BE2C (cell line): ENCODE data around the gene CLTB.

Experiments
- DNase-seq: peaks from one replicate; pipeline ENCODE4 v3.0.0-alpha.2; 2020
- H3K27me3 ChIP-seq: fragments of 250-450 bp; sonication (Bioruptor Pico); 2 replicates; pipeline ENCODE4 v1.5.1; 2020; ENCODE audit warnings: mild to moderate bottlenecking
- H3K36me3 ChIP-seq: fragments of 250-450 bp; sonication (Bioruptor Pico); 2 replicates; pipeline ENCODE4 v1.5.1; 2020; ENCODE audit warnings: mild to moderate bottlenecking
- H3K4me1 ChIP-seq: fragments of 250-450 bp; sonication (Bioruptor Pico); 2 replicates; pipeline ENCODE4 v1.5.1; 2020
- H3K4me3 ChIP-seq: 2 replicates; pipeline ENCODE4 v1.5.1; 2011; ENCODE audit warnings: low read depth, low read length
- H3K9me3 ChIP-seq: fragments of 250-450 bp; sonication (Bioruptor Pico); 2 replicates; pipeline ENCODE4 v1.5.1; 2020
- TF ChIP-seq, protein P1 (sequence below): IDR thresholded peaks from 2 replicates; pipeline ENCODE4 v1.5.1; 2012; ENCODE audit warnings: mild to moderate bottlenecking, low read depth, low read length

Gene CLTB

DNA sequence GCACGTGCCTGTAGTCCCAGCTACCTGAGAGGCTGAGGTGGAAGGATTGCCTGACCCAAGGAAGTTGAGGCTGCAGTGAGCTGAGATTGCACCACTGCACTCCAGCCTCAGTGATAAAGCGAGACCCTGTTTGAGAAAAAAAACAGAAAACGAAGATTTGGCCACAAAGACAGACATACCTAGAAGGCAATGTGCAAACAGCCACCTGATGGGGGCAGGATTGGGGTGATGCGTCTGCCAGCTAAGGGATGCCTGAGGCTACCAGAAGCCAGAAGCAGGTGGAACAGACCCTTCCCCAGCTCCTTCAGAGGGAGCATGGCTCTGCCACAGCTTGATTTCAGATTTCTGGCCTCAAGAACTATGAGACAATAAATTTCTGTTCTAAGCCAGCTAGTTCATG is 24.9 kb downstream of the CLTB start:
- no peaks in the 10 kb centered on the region for H3K27me3 ChIP-seq
- no peaks in the 10 kb centered on the region for H3K9me3 ChIP-seq
- DNase-seq = no peak
- no peak overlapping the region for H3K4me3 ChIP-seq
- peaks cover 45% of the 10 kb centered on the region for H3K36me3 ChIP-seq
- TF ChIP-seq, protein P1, sequence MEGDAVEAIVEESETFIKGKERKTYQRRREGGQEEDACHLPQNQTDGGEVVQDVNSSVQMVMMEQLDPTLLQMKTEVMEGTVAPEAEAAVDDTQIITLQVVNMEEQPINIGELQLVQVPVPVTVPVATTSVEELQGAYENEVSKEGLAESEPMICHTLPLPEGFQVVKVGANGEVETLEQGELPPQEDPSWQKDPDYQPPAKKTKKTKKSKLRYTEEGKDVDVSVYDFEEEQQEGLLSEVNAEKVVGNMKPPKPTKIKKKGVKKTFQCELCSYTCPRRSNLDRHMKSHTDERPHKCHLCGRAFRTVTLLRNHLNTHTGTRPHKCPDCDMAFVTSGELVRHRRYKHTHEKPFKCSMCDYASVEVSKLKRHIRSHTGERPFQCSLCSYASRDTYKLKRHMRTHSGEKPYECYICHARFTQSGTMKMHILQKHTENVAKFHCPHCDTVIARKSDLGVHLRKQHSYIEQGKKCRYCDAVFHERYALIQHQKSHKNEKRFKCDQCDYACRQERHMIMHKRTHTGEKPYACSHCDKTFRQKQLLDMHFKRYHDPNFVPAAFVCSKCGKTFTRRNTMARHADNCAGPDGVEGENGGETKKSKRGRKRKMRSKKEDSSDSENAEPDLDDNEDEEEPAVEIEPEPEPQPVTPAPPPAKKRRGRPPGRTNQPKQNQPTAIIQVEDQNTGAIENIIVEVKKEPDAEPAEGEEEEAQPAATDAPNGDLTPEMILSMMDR = peak; percentile 13; the same call in 1 of the 2 replicates
- H3K4me1 ChIP-seq = peaks cover 4% of the 10 kb centered on the region; the same call in 1 of the 2 replicates

DNA sequence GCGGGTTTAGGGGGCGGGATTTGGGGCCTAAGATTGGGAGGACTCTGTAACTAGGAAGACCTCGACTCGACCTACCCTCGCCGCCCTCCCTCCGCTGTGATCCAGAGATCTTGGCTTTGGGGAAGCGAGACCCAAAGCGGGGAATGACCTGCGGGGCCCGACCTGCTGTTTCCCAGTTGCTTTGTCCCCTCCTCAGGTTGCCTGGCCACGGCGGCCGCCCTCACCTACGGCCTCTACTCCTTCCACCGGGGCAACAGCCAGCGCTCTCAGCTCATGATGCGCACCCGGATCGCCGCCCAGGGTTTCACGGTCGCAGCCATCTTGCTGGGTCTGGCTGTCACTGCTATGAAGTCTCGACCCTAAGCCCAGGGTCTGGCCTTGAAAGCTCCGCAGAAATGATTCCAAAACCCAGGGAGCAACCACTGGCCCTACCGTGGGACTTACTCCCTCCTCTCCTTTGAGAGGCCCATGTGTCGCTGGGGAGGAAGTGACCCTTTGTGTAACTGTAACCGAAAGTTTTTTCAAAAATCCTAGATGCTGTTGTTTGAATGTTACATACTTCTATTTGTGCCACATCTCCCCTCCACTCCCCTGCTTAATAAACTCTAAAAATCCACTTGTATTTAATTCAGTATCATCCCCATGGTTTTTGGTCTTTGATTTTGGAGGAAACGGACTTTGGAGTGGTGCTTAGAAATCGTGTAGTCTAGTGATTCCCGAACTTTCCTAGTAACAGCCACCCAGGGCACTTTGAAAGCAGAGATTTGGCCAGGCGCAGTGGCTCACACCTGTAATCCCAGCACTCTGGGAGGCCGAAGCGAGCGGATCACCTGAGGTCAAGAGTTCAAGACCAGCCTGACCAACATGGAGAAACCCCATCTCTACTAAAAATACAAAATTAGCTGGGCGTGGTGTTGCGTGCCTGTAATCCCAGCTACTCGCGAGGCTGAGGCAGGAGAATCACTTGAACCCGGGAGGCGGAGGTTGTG is 26.9 kb downstream of the CLTB start:
- H3K4me1 ChIP-seq = no peaks in the 10 kb centered on the region
- TF ChIP-seq, protein P1 = no peak
- H3K27me3 ChIP-seq = no peaks in the 10 kb centered on the region
- no peaks in the 10 kb centered on the region for H3K9me3 ChIP-seq
- DNase-seq = no peak
- peaks cover 65% of the 10 kb centered on the region for H3K36me3 ChIP-seq
- H3K4me3 ChIP-seq = peak overlapping the region; percentile 100

DNA sequence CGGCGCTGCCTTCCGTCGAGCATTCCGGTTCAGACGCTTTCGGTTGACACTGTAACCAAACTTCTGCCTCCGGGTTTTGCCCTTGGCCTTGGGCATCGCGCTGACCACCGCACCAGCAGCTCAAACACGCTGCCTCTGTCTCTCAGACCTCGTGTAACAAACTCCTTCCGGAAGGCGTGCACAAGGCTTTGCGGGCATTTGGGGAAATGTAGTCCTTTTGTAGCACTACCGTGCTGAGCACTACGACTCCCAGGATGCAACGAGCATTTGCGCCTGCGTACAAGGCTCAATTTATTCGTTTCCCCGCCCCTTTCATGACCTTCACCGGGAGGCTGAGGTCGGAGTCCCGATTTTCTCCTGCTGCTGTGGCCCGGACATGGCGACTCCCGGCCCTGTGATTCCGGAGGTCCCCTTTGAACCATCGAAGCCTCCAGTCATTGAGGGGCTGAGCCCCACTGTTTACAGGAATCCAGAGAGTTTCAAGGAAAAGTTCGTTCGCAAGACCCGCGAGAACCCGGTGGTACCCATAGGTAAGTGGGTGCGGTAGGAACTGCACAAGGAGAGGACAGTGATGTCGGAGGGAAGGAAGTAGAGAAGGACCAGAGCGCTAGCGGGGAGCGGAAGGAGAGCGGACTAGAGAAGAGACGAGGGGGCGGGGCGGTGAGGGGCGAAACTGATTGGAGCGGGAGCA is 27.8 kb downstream of the CLTB start, which contains the start of the genes HIGD2A and NOP16:
Gene HIGD2A, plus strand, starts transcription at position 308 of the 691 bp plus-strand sequence. Its CDS starts 69 bp downstream, at position 377.
Gene NOP16, minus strand, starts transcription at position 155 of the 691 bp plus-strand sequence. Its CDS starts 59 bp downstream, at position 96.
- Histone ChIP-seq H3K4me1 (no peaks in the 10 kb centered on the region), H3K4me3 (peak within 1 kb of the TSS; percentile 100), H3K9me3 (no peaks in the 10 kb centered on the region), H3K36me3 (peaks cover 67% of the 10 kb centered on the region), H3K27me3 (no peaks in the 10 kb centered on the region)
- TF ChIP-seq, protein P1 = no peak
- DNase-seq = peak; percentile 100

DNA sequence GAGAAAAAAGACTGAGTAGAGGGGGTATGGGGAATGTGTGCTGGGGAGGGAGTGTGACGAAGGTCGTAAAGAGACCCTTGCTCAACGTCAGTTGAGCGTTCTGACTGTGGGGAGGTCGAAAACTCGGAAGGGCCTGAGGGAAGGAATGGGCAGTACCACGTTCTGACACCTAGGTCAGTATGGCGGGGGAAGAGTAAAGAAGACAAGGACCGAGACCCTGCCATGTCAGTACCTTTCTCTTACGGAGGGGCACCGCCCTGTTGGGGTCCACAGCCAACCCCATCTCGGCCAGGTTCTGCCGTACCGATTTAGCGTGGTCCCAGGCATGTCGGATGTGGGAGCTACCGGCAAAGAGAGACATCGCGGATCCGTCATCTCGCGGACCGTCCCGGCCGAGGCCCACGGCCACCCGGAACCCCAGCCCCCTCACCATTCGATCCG is 28.3 kb downstream of the CLTB start:
- Histone ChIP-seq H3K27me3 (no peaks in the 10 kb centered on the region), H3K4me1 (no peaks in the 10 kb centered on the region), H3K36me3 (peaks cover 70% of the 10 kb centered on the region), H3K9me3 (no peaks in the 10 kb centered on the region), H3K4me3 (peak overlapping the region; percentile 100)
- TF ChIP-seq, protein P1 = no peak
- peak; percentile 38 for DNase-seq

DNA sequence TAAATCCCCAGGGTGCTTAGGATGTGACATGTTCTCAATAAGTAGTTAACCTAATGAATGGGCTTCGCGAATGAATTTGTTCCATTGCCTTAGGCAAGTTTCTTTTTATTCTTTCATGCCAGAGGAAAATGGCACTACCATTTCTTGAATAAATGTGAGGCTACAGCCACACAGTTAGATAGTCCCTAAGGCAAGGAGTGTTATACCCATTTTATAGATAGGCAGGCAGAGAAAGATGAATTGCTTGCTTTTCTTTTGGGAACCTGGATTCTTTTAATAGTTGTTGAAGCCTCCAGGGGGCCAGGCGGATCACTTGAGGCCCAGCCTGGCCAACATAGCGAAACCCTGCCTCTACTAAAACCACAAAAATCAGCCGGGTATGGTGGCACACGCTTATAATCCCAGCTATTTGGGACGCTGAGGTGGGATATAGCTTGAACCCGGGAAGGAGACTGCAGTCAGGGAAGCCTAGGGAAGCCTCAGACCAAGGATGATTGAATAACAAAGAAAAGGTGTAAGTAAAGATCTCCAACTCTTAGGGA is 28.9 kb downstream of the CLTB start:
- DNase-seq = no peak
- no peaks in the 10 kb centered on the region for H3K4me1 ChIP-seq
- H3K27me3 ChIP-seq = no peaks in the 10 kb centered on the region
- H3K4me3 ChIP-seq = peak overlapping the region; percentile 100
- no peaks in the 10 kb centered on the region for H3K9me3 ChIP-seq
- TF ChIP-seq, protein P1 = no peak
- peaks cover 73% of the 10 kb centered on the region for H3K36me3 ChIP-seq
